Thymus (tissue), 11 donors: ENCODE results near the gene SPANXN4. TPM values are rescaled to one million over a fixed set of nuclear protein-coding genes. Genes with fewer than 3 reads are reported as not detected.

Source experiments
- DNase-seq, 9 donors: peaks; one replicate each; pipeline ENCODE4 v3.0.0-alpha.2; 2013; ENCODE audit warnings: low spot score in 9 of 9, low read depth in 6 of 9, missing footprints in 1 of 9
- H3K27ac ChIP-seq, 2 donors: one replicate each; pipeline ENCODE4 v1.5.1; 2013; ENCODE audit warnings: control low read depth in 1 of 2, low read depth in 1 of 2, low read length in 1 of 2, mild to moderate bottlenecking in 1 of 2, moderate library complexity in 1 of 2
- H3K27me3 ChIP-seq, 2 donors: one replicate each; pipeline ENCODE4 v1.5.1; 2013; ENCODE audit warnings: low read length in 1 of 2; ENCODE audit not compliant: control insufficient read depth in 2 of 2, insufficient read depth in 1 of 2
- H3K36me3 ChIP-seq, 2 donors: one replicate each; pipeline ENCODE4 v1.5.1; 2013; ENCODE audit warnings: low read length in 1 of 2, mild to moderate bottlenecking in 1 of 2, moderate library complexity in 1 of 2; ENCODE audit not compliant: control insufficient read depth in 2 of 2, insufficient read depth in 2 of 2
- H3K4me1 ChIP-seq, 2 donors: one replicate each; pipeline ENCODE4 v1.5.1; 2013; ENCODE audit warnings: low read length in 2 of 2; ENCODE audit not compliant: control insufficient read depth in 2 of 2, insufficient read depth in 2 of 2
- H3K4me3 ChIP-seq, 2 donors: one replicate each; pipeline ENCODE4 v1.5.1; 2013; ENCODE audit warnings: low read length in 2 of 2, control low read depth in 1 of 2, mild to moderate bottlenecking in 1 of 2
- H3K9me3 ChIP-seq, 2 donors: one replicate each; pipeline ENCODE4 v1.5.1; 2013; ENCODE audit warnings: low read length in 1 of 2, mild to moderate bottlenecking in 1 of 2; ENCODE audit not compliant: control insufficient read depth in 2 of 2, insufficient read depth in 1 of 2
- WGBS: extraction: QIAGEN DNeasy Blood & Tissue Kit; methylation state at CpG from one replicate; pipeline ENCODE4 v1.1.7; 2013; 5-methylcytosine and 5-hydroxymethylcytosine counted together
- polyA plus RNA-seq: library from polyadenylated mRNA; stranded (reverse); fragments of 200-250 nt; gene quantifications from one replicate; pipeline ENCODE4 v1.2.3, GENCODE V29; 2013
- total RNA-seq: library from RNA; stranded (reverse); fragments of 120-200 nt; gene quantifications from one replicate; pipeline ENCODE4 v1.2.4, GENCODE V29; 2013
- donor health status: healthy.

The SPANXN4 gene
- total and polyA plus RNA-seq, 2 donors = not detected

DNA sequence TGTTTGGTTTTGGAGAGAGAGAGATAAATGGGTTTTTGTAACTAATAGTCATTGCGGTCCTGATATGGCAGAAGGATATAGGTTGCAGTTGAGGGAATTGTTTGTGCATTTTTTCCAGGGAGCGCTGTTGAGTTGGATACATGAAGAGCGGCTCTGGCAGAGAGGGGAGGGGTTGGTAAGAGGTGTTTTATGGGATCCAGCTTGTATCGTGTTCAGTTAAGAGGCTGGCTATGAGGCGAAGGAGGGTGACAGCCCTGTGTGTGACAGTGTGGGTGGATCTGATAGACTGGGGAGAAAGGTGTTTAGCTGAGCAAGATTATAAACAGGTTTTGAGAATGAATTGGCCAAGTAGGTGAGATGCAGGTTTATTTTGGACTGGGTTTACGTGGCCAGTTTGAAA is 1.5 kb downstream of the SPANXN4 start:
- Histone ChIP-seq H3K36me3 (no peaks in the 10 kb centered on the region), H3K4me3 (no peak overlapping the region), H3K9me3 (no peaks in the 10 kb centered on the region), H3K27me3 (no peaks in the 10 kb centered on the region), H3K27ac (no peak overlapping the region), H3K4me1 (no peaks in the 10 kb centered on the region)
- WGBS = 71% methylated on average over 6 of the region's 6 CpGs
- DNase-seq = no peak

DNA sequence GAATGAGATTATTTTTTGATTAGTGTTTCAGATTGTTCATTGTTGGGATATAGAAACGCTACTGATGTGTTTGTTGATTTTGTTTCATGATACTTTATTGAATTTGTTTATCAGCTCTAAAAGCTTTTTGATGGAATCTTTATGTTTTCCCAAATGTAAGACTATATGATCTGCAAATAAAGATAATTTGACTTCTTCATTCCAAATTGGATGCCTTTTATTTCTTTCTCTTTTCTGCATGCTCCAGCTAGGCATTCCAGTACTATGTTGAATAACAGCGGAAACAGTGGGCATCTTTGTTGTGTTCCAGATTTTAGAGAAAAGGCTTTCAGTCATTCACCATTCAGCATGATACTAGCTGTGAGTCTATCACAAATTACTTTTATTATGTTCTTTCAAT is 21.8 kb downstream of the SPANXN4 start:
- Histone ChIP-seq H3K4me1 (no peaks in the 10 kb centered on the region), H3K27me3 (no peaks in the 10 kb centered on the region), H3K36me3 (no peaks in the 10 kb centered on the region), H3K27ac (no peak overlapping the region), H3K9me3 (peaks cover 0 to 3% of the 10 kb centered on the region in 2 donors), H3K4me3 (no peak overlapping the region)
- DNase-seq = no peak
- WGBS = 95% methylated on average over 2 of the region's 2 CpGs

DNA sequence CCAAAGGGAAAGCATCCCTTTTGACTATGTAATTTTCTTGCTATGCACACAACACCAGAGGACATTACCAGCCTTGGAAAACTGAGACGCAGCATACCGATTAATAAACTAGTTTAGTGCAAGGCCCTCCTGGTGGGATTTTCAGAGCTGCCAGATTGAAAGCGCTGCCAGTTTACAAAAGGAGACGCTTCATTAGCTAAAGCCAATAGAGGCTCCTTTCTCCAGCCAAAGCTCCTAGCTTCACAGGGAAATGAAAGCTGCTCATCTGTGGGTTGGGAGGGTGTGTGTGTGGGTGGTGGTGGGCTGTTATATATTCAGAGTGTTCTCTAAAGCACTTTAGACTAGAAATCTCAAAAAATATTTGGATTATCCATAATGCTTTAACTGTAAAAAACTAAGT is 32.4 kb downstream of the SPANXN4 start:
- Histone ChIP-seq H3K27me3 (no peaks in the 10 kb centered on the region), H3K27ac (no peak overlapping the region), H3K4me3 (no peak overlapping the region), H3K36me3 (no peaks in the 10 kb centered on the region), H3K4me1 (no peaks in the 10 kb centered on the region), H3K9me3 (peaks cover 0 to 2% of the 10 kb centered on the region in 2 donors)
- DNase-seq = no peak
- 79% methylated on average over 4 of the region's 4 CpGs for WGBS

DNA sequence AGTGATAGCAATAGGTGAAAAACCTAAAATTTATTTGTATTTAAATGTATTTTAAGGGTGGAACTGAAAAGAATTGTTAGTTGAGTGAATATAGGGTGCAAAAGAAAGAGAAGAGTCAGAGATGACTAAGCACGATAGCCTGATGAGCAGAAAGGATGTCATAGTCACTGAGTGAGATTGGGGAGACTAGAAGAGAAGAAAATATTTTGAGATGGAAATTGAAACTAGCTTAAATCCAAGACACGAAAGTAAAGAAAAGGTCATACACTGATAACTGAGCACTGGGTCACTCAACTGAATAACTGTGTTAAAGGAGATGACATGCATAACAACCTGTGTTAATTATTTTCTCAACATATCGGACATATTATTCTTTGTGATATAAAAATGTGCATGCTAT is 55.5 kb downstream of the SPANXN4 start:
- Histone ChIP-seq H3K27me3 (no peaks in the 10 kb centered on the region), H3K9me3 (peaks cover 0 to 4% of the 10 kb centered on the region in 2 donors), H3K36me3 (no peaks in the 10 kb centered on the region), H3K27ac (no peak overlapping the region), H3K4me1 (no peaks in the 10 kb centered on the region), H3K4me3 (no peak overlapping the region)
- 92% methylated on average over 3 of the region's 3 CpGs for WGBS
- DNase-seq = no peak

DNA sequence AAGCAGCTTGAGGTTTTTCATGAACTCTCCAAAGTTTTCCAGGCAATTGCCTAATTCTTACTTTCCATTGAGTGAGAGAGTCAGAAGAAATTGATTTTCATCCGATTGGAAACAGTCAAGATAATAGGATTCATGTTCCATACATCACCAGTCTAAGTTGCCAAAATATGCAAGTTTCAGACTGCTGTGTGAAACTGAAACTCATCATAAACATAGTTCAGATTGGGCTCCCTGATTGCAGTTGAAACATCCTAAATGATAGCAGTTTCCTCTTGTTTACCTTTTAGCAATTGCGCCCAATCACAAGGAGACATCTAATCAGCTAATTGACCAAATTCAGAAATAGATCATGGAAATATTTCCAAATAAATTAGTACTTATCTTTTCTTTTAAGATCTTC is 56.8 kb downstream of the SPANXN4 start:
- Histone ChIP-seq H3K4me3 (no peak overlapping the region), H3K36me3 (no peaks in the 10 kb centered on the region), H3K4me1 (no peaks in the 10 kb centered on the region), H3K9me3 (peaks cover 0 to 4% of the 10 kb centered on the region in 2 donors), H3K27me3 (no peaks in the 10 kb centered on the region), H3K27ac (no peak overlapping the region)
- WGBS = 97% methylated on average over 2 of the region's 2 CpGs
- DNase-seq = no peak
